Smooth muscle cell (in vitro differentiated cells): ENCODE data around the gene DHX38. TPM values are rescaled to one million over a fixed set of nuclear protein-coding genes. Genes with fewer than 3 reads are reported as not detected.
A peak's percentile ranks its signal among the peaks of the same experiment; 100 is the strongest.

Source experiments
- DNase-seq: peaks from one replicate; lab custom pipeline; 2025; ENCODE audit not compliant: unreplicated experiment; lab: John Stamatoyannopoulos, UW
- H2AFZ ChIP-seq: fragments of 200-600 bp; sonication (generic); 2 replicates; pipeline ENCODE4 v1.6.0; 2016; ENCODE audit warnings: antibody characterized with exemption, low read depth, mild to moderate bottlenecking
- H3F3A ChIP-seq: fragments of 200-600 bp; sonication (generic); 2 replicates; pipeline ENCODE4 v1.6.0; 2017; ENCODE audit warnings: antibody characterized with exemption, low read depth
- H3K27ac ChIP-seq: fragments of 200-600 bp; sonication (generic); 2 replicates; pipeline ENCODE4 v1.5.1; 2016; ENCODE audit warnings: low read depth, mild to moderate bottlenecking
- H3K27me3 ChIP-seq: fragments of 200-600 bp; sonication (generic); 2 replicates; pipeline ENCODE4 v1.6.1; 2016; ENCODE audit warnings: low read depth, mild to moderate bottlenecking
- H3K36me3 ChIP-seq: fragments of 200-600 bp; sonication (generic); 2 replicates; pipeline ENCODE4 v1.5.1; 2016; ENCODE audit warnings: low read depth
- H3K4me1 ChIP-seq: fragments of 200-600 bp; sonication (generic); 2 replicates; pipeline ENCODE4 v1.5.1; 2016; ENCODE audit warnings: low read depth
- H3K4me2 ChIP-seq: fragments of 200-600 bp; sonication (generic); 2 replicates; pipeline ENCODE4 v1.6.0; 2016; ENCODE audit warnings: mild to moderate bottlenecking
- H3K4me3 ChIP-seq: fragments of 200-600 bp; sonication (generic); 2 replicates; pipeline ENCODE4 v1.5.1; 2016; ENCODE audit warnings: mild to moderate bottlenecking
- H3K79me2 ChIP-seq: fragments of 200-600 bp; sonication (generic); 2 replicates; pipeline ENCODE4 v1.6.0; 2016; ENCODE audit warnings: low read depth, mild to moderate bottlenecking
- H3K9ac ChIP-seq: fragments of 200-600 bp; sonication (generic); 2 replicates; pipeline ENCODE4 v1.6.0; 2016; ENCODE audit warnings: low read depth
- H3K9me3 ChIP-seq: fragments of 200-600 bp; sonication (generic); replicated peaks from 2 replicates; pipeline ENCODE4 v1.5.1; 2016; ENCODE audit warnings: low read depth
- H4K20me1 ChIP-seq: fragments of 200-600 bp; sonication (generic); 2 replicates; pipeline ENCODE4 v1.6.0; 2016; ENCODE audit warnings: low read depth
- WGBS: methylation state at CpG from one replicate; pipeline ENCODE4 v1.1.7; 2016; ENCODE audit warnings: low lambda C conversion rate; 5-methylcytosine and 5-hydroxymethylcytosine counted together
- polyA plus RNA-seq: library from polyadenylated mRNA; unstranded; fragments of >200 nt; fragmentation: Nextera tagmentation; extraction: Ambion mirVana; gene quantifications from 2 replicates; pipeline ENCODE4 v1.2.1, GENCODE V29; 2016
- total RNA-seq: library from RNA; depleted of rRNA; stranded (reverse); fragments of >200 nt; gene quantifications from 2 replicates; pipeline ENCODE4 v1.2.3, GENCODE V29; 2014
- TF ChIP-seq, protein P1 (sequence below): fragments of 200-600 bp; sonication (generic); IDR thresholded peaks from 2 replicates; pipeline ENCODE4 v1.5.1; 2017; ENCODE audit warnings: borderline replicate concordance, mild to moderate bottlenecking, antibody characterized with exemption; ENCODE audit not compliant: insufficient read depth, poor library complexity, severe bottlenecking

Gene DHX38
- total and polyA plus RNA-seq, 2 experiments from 2014 or later: 30.8 to 45.4 TPM

DNA sequence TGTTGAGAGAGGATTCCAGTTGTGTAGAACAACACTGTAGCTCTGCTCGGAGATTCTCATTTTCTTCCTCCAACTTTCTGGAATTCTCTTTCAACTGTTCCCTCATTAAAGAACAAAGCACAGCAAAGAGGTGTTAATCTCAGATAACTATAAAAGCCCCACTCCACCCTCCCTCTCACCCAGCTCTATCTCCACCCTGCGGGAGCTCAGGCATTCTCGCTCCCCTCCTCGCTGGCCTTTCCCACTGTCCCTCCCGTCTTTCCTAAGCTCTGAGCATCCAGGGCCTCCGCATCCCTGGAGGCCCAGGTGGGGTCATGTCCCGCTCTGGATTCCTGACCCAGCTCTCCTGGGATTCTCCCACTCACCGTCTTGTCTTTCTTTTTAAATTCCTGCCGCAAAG lies 35.1 kb downstream of the DHX38 start:
- Histone ChIP-seq H3K9ac (no peak overlapping the region), H3F3A (no peaks in the 10 kb centered on the region), H3K4me2 (no peak overlapping the region), H3K36me3 (no peaks in the 10 kb centered on the region), H3K27me3 (no peaks in the 10 kb centered on the region), H2AFZ (no peak overlapping the region), H3K4me3 (no peak overlapping the region), H3K9me3 (no peaks in the 10 kb centered on the region), H3K27ac (no peak overlapping the region), H4K20me1 (no peaks in the 10 kb centered on the region), H3K4me1 (peaks cover 5% of the 10 kb centered on the region), H3K79me2 (no peaks in the 10 kb centered on the region)
- WGBS: 67% methylated on average over 9 of the region's 9 CpGs
- DNase-seq: no peak
- TF ChIP-seq, protein P1, sequence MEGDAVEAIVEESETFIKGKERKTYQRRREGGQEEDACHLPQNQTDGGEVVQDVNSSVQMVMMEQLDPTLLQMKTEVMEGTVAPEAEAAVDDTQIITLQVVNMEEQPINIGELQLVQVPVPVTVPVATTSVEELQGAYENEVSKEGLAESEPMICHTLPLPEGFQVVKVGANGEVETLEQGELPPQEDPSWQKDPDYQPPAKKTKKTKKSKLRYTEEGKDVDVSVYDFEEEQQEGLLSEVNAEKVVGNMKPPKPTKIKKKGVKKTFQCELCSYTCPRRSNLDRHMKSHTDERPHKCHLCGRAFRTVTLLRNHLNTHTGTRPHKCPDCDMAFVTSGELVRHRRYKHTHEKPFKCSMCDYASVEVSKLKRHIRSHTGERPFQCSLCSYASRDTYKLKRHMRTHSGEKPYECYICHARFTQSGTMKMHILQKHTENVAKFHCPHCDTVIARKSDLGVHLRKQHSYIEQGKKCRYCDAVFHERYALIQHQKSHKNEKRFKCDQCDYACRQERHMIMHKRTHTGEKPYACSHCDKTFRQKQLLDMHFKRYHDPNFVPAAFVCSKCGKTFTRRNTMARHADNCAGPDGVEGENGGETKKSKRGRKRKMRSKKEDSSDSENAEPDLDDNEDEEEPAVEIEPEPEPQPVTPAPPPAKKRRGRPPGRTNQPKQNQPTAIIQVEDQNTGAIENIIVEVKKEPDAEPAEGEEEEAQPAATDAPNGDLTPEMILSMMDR: no peak

DNA sequence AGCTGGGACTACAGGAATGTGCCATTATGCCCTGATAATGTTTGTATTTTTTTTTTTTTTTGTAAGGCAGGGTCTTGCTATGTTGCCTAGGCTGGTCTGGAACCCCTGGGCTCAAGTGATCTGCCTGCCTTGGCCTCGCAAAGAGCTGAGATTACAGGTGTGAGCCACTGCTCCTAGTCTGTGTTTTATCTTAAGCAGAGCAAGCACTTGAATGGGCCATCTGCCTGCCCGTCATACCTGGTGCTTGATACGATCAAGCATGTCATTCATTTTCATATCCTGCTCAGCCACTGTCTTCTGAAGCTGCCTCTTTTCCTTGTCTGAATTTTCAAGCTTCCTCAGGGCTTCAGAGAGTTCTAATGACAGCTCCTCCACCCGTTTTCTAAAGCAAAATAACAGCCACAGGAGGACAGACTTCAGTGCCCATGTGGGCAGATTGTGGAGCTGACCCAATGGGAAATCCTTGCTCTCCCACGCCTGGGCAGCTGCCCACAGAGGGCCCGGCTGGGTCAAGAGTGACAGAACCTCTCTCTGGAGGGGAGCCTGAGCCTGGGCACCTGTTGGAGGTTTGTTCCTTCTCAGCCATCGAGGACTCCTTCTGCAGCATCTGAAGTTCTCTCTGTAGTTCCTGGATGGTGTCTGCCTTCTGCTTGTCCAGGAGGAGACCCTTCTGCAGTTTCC lies 36.5 kb downstream of the DHX38 start:
- Histone ChIP-seq H3K27me3 (no peaks in the 10 kb centered on the region), H3K79me2 (no peaks in the 10 kb centered on the region), H3K9me3 (no peaks in the 10 kb centered on the region), H3K36me3 (no peaks in the 10 kb centered on the region), H3K27ac (no peak overlapping the region), H3F3A (no peaks in the 10 kb centered on the region), H3K4me1 (peaks cover 5% of the 10 kb centered on the region), H3K4me3 (no peak overlapping the region), H2AFZ (no peak overlapping the region), H4K20me1 (no peaks in the 10 kb centered on the region), H3K9ac (no peak overlapping the region), H3K4me2 (peak overlapping the region; percentile 75)
- 80% methylated on average over 7 of the region's 7 CpGs for WGBS
- no peak for DNase-seq
- TF ChIP-seq, protein P1: no peak

GRCh38 chr16:72131036-72131435 lies 37.4 kb downstream of the DHX38 start:
- no peak overlapping the region for H3K9ac ChIP-seq
- 29% methylated on average over 6 of the region's 6 CpGs for WGBS
- H3K27me3 ChIP-seq: no peaks in the 10 kb centered on the region
- TF ChIP-seq, protein P1: no peak
- H3K79me2 ChIP-seq: no peaks in the 10 kb centered on the region
- H3K4me2 ChIP-seq: peak overlapping the region; percentile 75
- H2AFZ ChIP-seq: no peak overlapping the region
- H3K9me3 ChIP-seq: no peaks in the 10 kb centered on the region
- no peak for DNase-seq
- no peaks in the 10 kb centered on the region for H3K36me3 ChIP-seq
- H3K4me1 ChIP-seq: peaks cover 5% of the 10 kb centered on the region
- no peak overlapping the region for H3K4me3 ChIP-seq
- no peaks in the 10 kb centered on the region for H4K20me1 ChIP-seq
- no peaks in the 10 kb centered on the region for H3F3A ChIP-seq
- H3K27ac ChIP-seq: peak overlapping the region; percentile 50

- peaks cover 5% of the 10 kb centered on the region for H3K4me1 ChIP-seq
- no peaks in the 10 kb centered on the region for H3F3A ChIP-seq
- no peak for DNase-seq
- H3K9ac ChIP-seq: no peak overlapping the region
- H2AFZ ChIP-seq: no peak overlapping the region
- no peaks in the 10 kb centered on the region for H3K27me3 ChIP-seq
- no peak overlapping the region for H3K4me3 ChIP-seq
- 94% methylated on average over 3 of the region's 3 CpGs for WGBS
- H3K36me3 ChIP-seq: no peaks in the 10 kb centered on the region
- no peak overlapping the region for H3K27ac ChIP-seq
- no peaks in the 10 kb centered on the region for H3K79me2 ChIP-seq
- H4K20me1 ChIP-seq: no peaks in the 10 kb centered on the region
- no peak overlapping the region for H3K4me2 ChIP-seq
- TF ChIP-seq, protein P1: no peak
- no peaks in the 10 kb centered on the region for H3K9me3 ChIP-seq
Observed at GRCh38 chr16:72132726-72133125, 39.1 kb downstream of the DHX38 start.
